A549 treated with ZK216348 at 1 μM for 4 hours (cell line): ENCODE results near the gene NPIPB2. TPM values are rescaled to one million over a fixed set of nuclear protein-coding genes. Genes with fewer than 3 reads are reported as not detected.

Experiments used
- total RNA-seq: library from RNA; stranded (reverse); fragments of 200-300 nt; extraction: Qiagen RNA extraction; gene quantifications from 5 replicates; pipeline ENCODE4 v1.2.3, GENCODE V29; 2022; ENCODE audit warnings: low read depth

The NPIPB2 gene
- 1.3 to 4.1 TPM (median 2.4 TPM) in 5 replicates for total RNA-seq

DNA sequence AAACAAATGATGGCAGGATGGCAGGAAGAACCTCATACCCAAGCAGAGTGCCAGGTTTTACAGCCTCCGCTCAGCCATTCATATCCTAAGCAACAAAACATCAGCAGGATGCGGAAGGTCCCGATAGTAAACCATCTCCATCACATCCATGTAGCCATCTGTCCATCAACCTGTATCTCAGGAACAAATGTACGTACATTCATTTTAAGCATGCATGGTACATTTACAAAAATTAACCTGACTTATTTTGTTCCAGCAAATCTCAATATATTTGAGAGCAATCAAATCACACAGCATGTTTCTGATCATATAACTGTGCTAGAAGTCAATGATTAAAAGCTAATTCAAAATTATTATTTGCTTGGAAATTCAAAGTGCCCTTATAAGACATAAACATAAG lies at the start of gene NPIPB2:
Gene NPIPB2 (minus strand): TSS at position 101 of the 400 bp plus-strand sequence. CDS start 0 bp downstream, at position 101.

DNA sequence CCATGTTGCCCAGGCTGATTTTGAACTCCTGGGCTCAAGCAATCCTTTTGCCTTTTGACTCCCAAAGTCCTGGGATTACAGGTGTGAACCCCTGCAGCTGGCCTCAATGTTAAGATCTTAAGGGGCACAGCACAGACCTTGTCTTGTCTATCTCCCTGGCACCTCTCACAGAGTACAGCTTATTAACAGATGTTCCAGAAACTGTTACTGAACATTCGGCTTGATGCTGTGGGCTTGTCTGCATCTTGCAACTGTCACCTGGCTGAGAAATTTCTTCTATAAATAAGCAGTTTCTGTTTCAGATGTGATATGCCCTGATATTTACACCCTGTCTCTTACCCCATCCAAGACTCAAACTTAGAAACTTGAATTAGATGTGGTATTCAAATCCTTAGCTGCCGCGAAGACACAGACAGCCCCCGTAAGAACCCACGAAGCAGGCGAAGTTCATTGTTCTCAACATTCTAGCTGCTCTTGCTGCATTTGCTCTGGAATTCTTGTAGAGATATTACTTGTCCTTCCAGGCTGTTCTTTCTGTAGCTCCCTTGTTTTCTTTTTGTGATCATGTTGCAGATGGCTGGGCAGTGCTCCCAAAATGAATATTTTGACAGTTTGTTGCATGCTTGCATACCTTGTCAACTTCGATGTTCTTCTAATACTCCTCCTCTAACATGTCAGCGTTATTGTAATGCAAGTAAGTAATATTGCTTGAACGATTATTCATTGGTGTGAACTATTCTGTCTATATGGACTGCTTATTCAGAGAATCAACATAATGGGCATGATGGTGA lies 23.1 kb upstream of the NPIPB2 start, which contains the start of gene TNFRSF17:
Gene TNFRSF17 (plus strand): TSS at position 450 of the 791 bp plus-strand sequence. CDS start 115 bp downstream, at position 565.

DNA sequence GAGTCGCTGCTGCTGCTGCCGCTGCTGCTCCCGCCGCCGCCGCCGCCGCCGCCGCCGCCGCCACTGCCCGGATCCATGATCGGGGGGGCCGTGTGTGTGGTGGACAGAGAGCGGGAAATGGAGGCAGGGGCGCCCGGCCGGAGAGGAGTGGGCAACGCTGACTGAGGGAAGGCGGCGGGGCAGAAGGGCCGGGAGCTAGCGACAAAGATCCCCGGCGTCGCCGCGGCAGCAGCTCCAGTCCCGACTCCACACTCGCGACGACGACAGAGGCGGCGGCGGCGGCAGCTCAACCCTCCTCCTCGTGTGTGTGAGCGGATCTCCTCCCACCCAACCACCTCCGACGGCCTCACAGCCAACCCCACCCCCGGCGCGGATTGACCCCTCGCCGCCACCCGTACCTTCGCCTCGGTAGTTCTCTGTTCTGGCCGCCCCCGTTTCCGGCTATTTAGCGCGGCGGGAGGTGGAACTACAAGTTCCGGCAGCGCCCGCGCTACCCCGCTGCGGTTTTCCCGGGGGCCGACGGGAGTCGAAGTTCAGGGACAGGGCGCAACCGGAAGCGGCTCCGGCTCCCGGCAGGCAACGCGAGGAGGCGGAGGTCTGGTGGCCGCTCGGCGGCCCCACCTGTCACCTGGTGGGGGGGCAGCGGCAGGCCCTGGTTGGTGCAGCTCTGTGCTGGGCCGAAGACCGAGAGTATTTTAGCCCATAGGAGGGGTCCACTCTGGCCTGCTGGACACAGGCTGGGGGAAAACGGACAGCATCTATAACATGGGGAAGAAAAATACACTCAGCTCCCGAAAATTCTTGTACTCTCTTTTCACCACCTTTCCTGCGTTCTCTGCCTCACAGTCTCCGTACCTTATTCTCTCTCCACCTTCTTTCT lies 26.0 kb downstream of the NPIPB2 start, which contains the start of gene GSPT1:
Gene GSPT1 (minus strand): TSS at position 313 of the 880 bp plus-strand sequence. CDS start 236 bp downstream, at position 77.

Other genes starting within 250 kb of the NPIPB2 start
- gene TXNDC11, start 199.2 kb downstream of the NPIPB2 start, total RNA-seq: 32.9 to 45.1 TPM (median 39.0 TPM) in 5 replicates
- 24.6 to 36.0 TPM (median 26.5 TPM) in 5 replicates for gene ZC3H7A, start 144.8 kb downstream of the NPIPB2 start, total RNA-seq
- 208 to 344 TPM (median 220 TPM) in 5 replicates for gene RSL1D1, start 90.5 kb downstream of the NPIPB2 start, total RNA-seq
- 176 to 245 TPM (median 196 TPM) in 5 replicates for gene GSPT1, start 26.1 kb downstream of the NPIPB2 start, total RNA-seq
- gene TNFRSF17, start 23.2 kb upstream of the NPIPB2 start, total RNA-seq: not detected in 5 replicates
- gene SNX29, start 34.7 kb upstream of the NPIPB2 start, total RNA-seq: 2.0 to 3.0 TPM (median 2.4 TPM) in 5 replicates